Measurements from ENCODE around the gene PCK2. TPM values are rescaled to one million over a fixed set of nuclear protein-coding genes. Genes with fewer than 3 reads are reported as not detected.
A peak's percentile ranks its signal among the peaks of the same experiment; 100 is the strongest.

Gene PCK2
- total and polyA plus RNA-seq, 8 donors: 12.9 to 61.3 (median 16.6) TPM

GRCh38 chr14:24089890-24090289, 4.2 kb upstream of the PCK2 start:
- Histone ChIP-seq H3K4me3 (no peak overlapping the region), H3K36me3 (no peaks in the 10 kb centered on the region), H3K27me3 (no peaks in the 10 kb centered on the region), H3K27ac (no peak overlapping the region), H3K4me1 (peaks cover 4 to 25% of the 10 kb centered on the region in 2 donors), H3K9me3 (no peaks in the 10 kb centered on the region)
- intact Hi-C loops (cut with DNase I): loop anchor here in 1 of 2 donors (10.0 kb wide), 1 partner anchor 75 kb away; no protein-coding TSS in a partner anchor
- DNase-seq (no peak), ATAC-seq (no peak)
- TF ChIP-seq CTCF (IDR thresholded peaks at IDR 0.05): no peak

- H3K36me3 ChIP-seq: peaks cover 0 to 4% of the 10 kb centered on the region in 2 donors
- peak overlapping the region in 1 of 2 donors; percentile 95 for H3K27ac ChIP-seq
- TF ChIP-seq CTCF (IDR thresholded peaks at IDR 0.05): no peak
- DNase-seq (no peak), ATAC-seq (no peak)
- H3K27me3 ChIP-seq: no peaks in the 10 kb centered on the region
- H3K9me3 ChIP-seq: no peaks in the 10 kb centered on the region
- intact Hi-C loops (cut with DNase I): loop anchor here in 1 of 2 donors (10.0 kb wide), 1 partner anchor 77 kb away; no protein-coding TSS in a partner anchor
- peaks cover 6 to 36% of the 10 kb centered on the region in 2 donors for H3K4me1 ChIP-seq
- no peak overlapping the region for H3K4me3 ChIP-seq
Measured at GRCh38 chr14:24092110-24092504, 2.0 kb upstream of the PCK2 start.

DNA sequence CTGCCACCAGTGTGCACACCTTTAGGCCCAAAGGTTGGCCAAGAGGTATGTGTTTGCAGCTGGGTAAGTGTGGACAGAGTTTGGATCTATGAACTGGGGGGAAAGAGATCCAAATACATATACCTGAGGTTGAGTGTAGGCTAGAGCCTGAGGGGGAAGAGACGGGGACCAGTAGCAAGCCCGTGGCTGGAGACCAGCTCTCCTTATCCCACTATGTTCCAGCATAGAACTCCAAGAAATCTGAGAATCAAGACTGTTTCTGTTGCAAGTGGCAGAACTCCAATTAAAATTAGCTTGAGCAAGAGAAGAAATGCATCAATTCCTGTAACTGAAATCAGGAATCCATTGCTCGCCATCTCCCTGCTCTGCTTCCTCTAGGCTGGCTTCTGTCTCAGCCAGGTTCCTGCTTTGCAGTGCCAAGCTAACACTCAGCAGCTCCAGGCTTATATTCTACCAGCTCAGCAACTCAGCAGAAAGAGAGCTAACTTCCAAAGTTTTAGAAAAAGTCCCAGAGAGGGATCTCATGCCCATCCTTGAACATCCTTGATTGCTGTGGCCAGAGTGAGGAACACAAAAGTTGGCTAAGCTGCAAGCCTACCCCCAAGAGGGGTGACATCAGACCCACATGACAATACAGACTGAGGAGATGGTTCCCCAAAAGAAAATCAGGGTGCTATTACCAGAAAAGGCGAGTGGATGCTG, 1.5 kb upstream of the PCK2 start:
- intact Hi-C loops (cut with DNase I): loop anchor here in 1 of 2 donors (10.0 kb wide), 1 partner anchor 78 kb away; no protein-coding TSS in a partner anchor
- DNase-seq (peak in 1 of 4 donors; percentile 34), ATAC-seq (no peak)
- peaks cover 6 to 36% of the 10 kb centered on the region in 2 donors for H3K4me1 ChIP-seq
- no peak overlapping the region for H3K4me3 ChIP-seq
- TF ChIP-seq CTCF (IDR thresholded peaks at IDR 0.05): no peak
- H3K27me3 ChIP-seq: no peaks in the 10 kb centered on the region
- peaks cover 0 to 6% of the 10 kb centered on the region in 2 donors for H3K36me3 ChIP-seq
- no peaks in the 10 kb centered on the region for H3K9me3 ChIP-seq
- H3K27ac ChIP-seq: peak overlapping the region in 1 of 2 donors; percentile 95

GRCh38 chr14:24093207-24093900, 757 bp upstream of the PCK2 start:
- no peak for ATAC-seq

More at GRCh38 chr14:24093207-24093900, 757 bp upstream of the PCK2 start:
- Histone ChIP-seq H3K27ac (peak overlapping the region; percentile 95), H3K4me3 (peak overlapping the region in 1 of 2 donors; percentile 89), H3K27me3 (no peaks in the 10 kb centered on the region), H3K4me1 (peaks cover 6 to 38% of the 10 kb centered on the region in 2 donors), H3K36me3 (peaks cover 0 to 13% of the 10 kb centered on the region in 2 donors), H3K9me3 (no peaks in the 10 kb centered on the region)
- peak in 2 of 4 donors; percentile 32 to 36 for DNase-seq
- intact Hi-C loops (cut with DNase I): loop anchor here in 1 of 2 donors (10.0 kb wide), 1 partner anchor 79 kb away; no protein-coding TSS in a partner anchor
- no peak for TF ChIP-seq CTCF (IDR thresholded peaks at IDR 0.05)

Measured in left lung (tissue), 10 donors.